ENCODE results near the gene STAC.

The STAC gene

GRCh38 chr3:36505393-36505792 lies 125.1 kb downstream of the STAC start:
- FAIRE-seq = no peak
- no peak for DNase-seq (ENCODE audit: extremely low spot score, insufficient read length, low read depth)

- no peak for FAIRE-seq
- DNase-seq (ENCODE audit: extremely low spot score, insufficient read length, low read depth) = no peak
Measured at GRCh38 chr3:36511791-36512486, 131.6 kb downstream of the STAC start.

GRCh38 chr3:36512555-36512954 lies 132.3 kb downstream of the STAC start:
- FAIRE-seq = no peak
- no peak for DNase-seq (ENCODE audit: extremely low spot score, insufficient read length, low read depth)

GRCh38 chr3:36514171-36514570 lies 133.9 kb downstream of the STAC start:
- no peak for DNase-seq (ENCODE audit: extremely low spot score, insufficient read length, low read depth)

GRCh38 chr3:36519682-36520081 lies 139.4 kb downstream of the STAC start:
- FAIRE-seq (no peak), DNase-seq (ENCODE audit: extremely low spot score, insufficient read length, low read depth) (no peak)

More at GRCh38 chr3:36514171-36514570, 133.9 kb downstream of the STAC start:
- FAIRE-seq = no peak

GRCh38 chr3:36520241-36521006 lies 140.1 kb downstream of the STAC start:
- DNase-seq (ENCODE audit: extremely low spot score, insufficient read length, low read depth) = no peak
- FAIRE-seq = no peak

- DNase-seq (ENCODE audit: extremely low spot score, insufficient read length, low read depth) (no peak), FAIRE-seq (no peak)
Measured at GRCh38 chr3:36521007-36521379, 140.7 kb downstream of the STAC start.

GRCh38 chr3:36524560-36524959 lies 144.3 kb downstream of the STAC start:
- FAIRE-seq (no peak), DNase-seq (ENCODE audit: extremely low spot score, insufficient read length, low read depth) (no peak)

- FAIRE-seq = no peak
Measured at GRCh38 chr3:36525115-36525801, 145.0 kb downstream of the STAC start.

GRCh38 chr3:36538136-36538749 lies 157.9 kb downstream of the STAC start:
- DNase-seq (ENCODE audit: extremely low spot score, insufficient read length, low read depth) (no peak), FAIRE-seq (no peak)

More at GRCh38 chr3:36525115-36525801, 145.0 kb downstream of the STAC start:
- DNase-seq (ENCODE audit: extremely low spot score, insufficient read length, low read depth) = no peak

GRCh38 chr3:36540888-36541518 lies 160.7 kb downstream of the STAC start:
- FAIRE-seq (no peak), DNase-seq (ENCODE audit: extremely low spot score, insufficient read length, low read depth) (no peak)

- no peak for FAIRE-seq
- DNase-seq (ENCODE audit: extremely low spot score, insufficient read length, low read depth) = no peak
Measured at GRCh38 chr3:36542186-36542585, 161.9 kb downstream of the STAC start.

- FAIRE-seq (no peak), DNase-seq (ENCODE audit: extremely low spot score, insufficient read length, low read depth) (no peak)
Measured at GRCh38 chr3:36543276-36543997, 163.1 kb downstream of the STAC start.

GRCh38 chr3:36546226-36546625 lies 165.9 kb downstream of the STAC start:
- FAIRE-seq = no peak
- DNase-seq (ENCODE audit: extremely low spot score, insufficient read length, low read depth) = no peak

- no peak for FAIRE-seq
Measured at GRCh38 chr3:36548712-36549111, 168.4 kb downstream of the STAC start.

GRCh38 chr3:36557021-36557707 lies 176.9 kb downstream of the STAC start:
- FAIRE-seq = peak; percentile 56
- no peak for DNase-seq (ENCODE audit: extremely low spot score, insufficient read length, low read depth)

More at GRCh38 chr3:36548712-36549111, 168.4 kb downstream of the STAC start:
- DNase-seq (ENCODE audit: extremely low spot score, insufficient read length, low read depth) = no peak

- DNase-seq (ENCODE audit: extremely low spot score, insufficient read length, low read depth) (no peak), FAIRE-seq (no peak)
Measured at GRCh38 chr3:36557708-36558421, 177.6 kb downstream of the STAC start.

- FAIRE-seq (no peak), DNase-seq (ENCODE audit: extremely low spot score, insufficient read length, low read depth) (no peak)
Measured at GRCh38 chr3:36558961-36559360, 178.7 kb downstream of the STAC start.

Measured in GM18507 (cell line).